ENCODE results near the gene ARMC9. TPM values are rescaled to one million over a fixed set of nuclear protein-coding genes. Genes with fewer than 3 reads are reported as not detected.
A peak's percentile ranks its signal among the peaks of the same experiment; 100 is the strongest.

ARMC9 gene
- total and polyA plus RNA-seq, 2 of the 13 experiments (the other 11 are each of a cell fraction or from before 2014, with no cell fraction given), result 9.1 to 12.8 TPM

GRCh38 chr2:231418820-231419640 is 220.6 kb downstream of the ARMC9 start (continued):
- TF ChIP-seq ZNF879 (CRISPR knock-in tag; IDR thresholded peaks at IDR 0.05), result no peak
- no peak; the same call in 1 of the 2 replicates for TF ChIP-seq ZNF576 (CRISPR knock-in tag; IDR thresholded peaks at IDR 0.05)
- TF ChIP-seq TFDP1 (CRISPR knock-in tag; IDR thresholded peaks at IDR 0.05; ENCODE audit: borderline replicate concordance), result peak; percentile 63; the same call in 1 of the 2 replicates
- no peak for TF ChIP-seq ATF3 (CRISPR knock-in tag; IDR thresholded peaks at IDR 0.05)
- no peak for TF ChIP-seq HNF1A (IDR thresholded peaks at IDR 0.05; ENCODE audit: low read depth)
- peak; percentile 22; the same call in 1 of the 2 replicates for TF ChIP-seq HNF1A (CRISPR knock-in tag; IDR thresholded peaks at IDR 0.05; ENCODE audit: borderline replicate concordance)
- no peak for TF ChIP-seq ARNT (IDR thresholded peaks at IDR 0.05)
- no peak for TF ChIP-seq ZNF562 (CRISPR knock-in tag; IDR thresholded peaks at IDR 0.05; ENCODE audit: borderline replicate concordance)
- no peak for TF ChIP-seq NFIC (IDR thresholded peaks at IDR 0.05; ENCODE audit: low read length)
- no peak for TF ChIP-seq IRF9 (CRISPR knock-in tag; IDR thresholded peaks at IDR 0.05; ENCODE audit: borderline replicate concordance)
- 0 out of 2 replicates have a peak, but pooled peaks have one; percentile 13 for TF ChIP-seq ZNF10 (CRISPR knock-in tag; IDR thresholded peaks at IDR 0.05; ENCODE audit: borderline replicate concordance, low read depth)
- TF ChIP-seq TMF1 (CRISPR knock-in tag; IDR thresholded peaks at IDR 0.05; ENCODE audit: low read depth), result 0 out of 2 replicates have a peak, but pooled peaks have one; percentile 48
- TF ChIP-seq PHB2 (IDR thresholded peaks at IDR 0.05; ENCODE audit: partially characterized antibody), result no peak
- no peak for TF ChIP-seq GABPB1 (CRISPR knock-in tag; IDR thresholded peaks at IDR 0.05)
- TF ChIP-seq SIN3B (IDR thresholded peaks at IDR 0.05; ENCODE audit: low read length), result no peak
- no peak for TF ChIP-seq MBNL3 (CRISPR knock-in tag; conservative IDR thresholded peaks at IDR 0.05)
- 0 out of 2 replicates have a peak, but pooled peaks have one; percentile 16 for TF ChIP-seq PHF20 (CRISPR knock-in tag; IDR thresholded peaks at IDR 0.05)
- TF ChIP-seq RFX1 (IDR thresholded peaks at IDR 0.05), result no peak
- TF ChIP-seq RNF219 (CRISPR knock-in tag; IDR thresholded peaks at IDR 0.05), result no peak
- TF ChIP-seq ZNF589 (CRISPR knock-in tag; conservative IDR thresholded peaks at IDR 0.05), result no peak
- no peak for TF ChIP-seq MIXL1 (CRISPR knock-in tag; IDR thresholded peaks at IDR 0.05)

Measured in HepG2 (cell line).